CD4-positive, alpha-beta T cell treated with Interleukin-6 at 100 ng/mL for 8 hours (primary cell): Measurements from ENCODE around the gene GABRB2.

Experiments
- DNase-seq: peaks from one replicate; pipeline ENCODE4 v3.0.0-alpha.2; 2020; ENCODE audit warnings: mixed read lengths, low spot score

Gene GABRB2

DNA sequence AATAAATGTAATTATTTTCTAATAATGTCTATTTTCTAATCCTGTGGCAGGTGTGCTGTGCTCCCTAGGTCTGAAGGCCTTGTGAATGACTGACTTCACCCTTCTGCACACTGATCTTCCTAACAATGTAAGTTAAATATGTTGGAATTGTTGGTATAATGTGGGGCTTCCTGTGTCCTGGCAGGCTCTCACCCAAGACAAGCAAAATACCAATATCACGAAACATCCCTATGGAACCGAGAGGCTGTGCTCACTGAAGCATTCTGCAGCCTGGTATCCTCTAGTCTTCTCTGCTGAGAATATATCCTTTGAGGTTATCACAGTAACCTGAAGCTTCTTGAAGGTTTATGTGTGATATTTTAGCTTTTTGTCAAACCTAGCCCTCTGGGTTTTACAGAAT, 159.4 kb downstream of the GABRB2 start:
- no peak for DNase-seq

DNA sequence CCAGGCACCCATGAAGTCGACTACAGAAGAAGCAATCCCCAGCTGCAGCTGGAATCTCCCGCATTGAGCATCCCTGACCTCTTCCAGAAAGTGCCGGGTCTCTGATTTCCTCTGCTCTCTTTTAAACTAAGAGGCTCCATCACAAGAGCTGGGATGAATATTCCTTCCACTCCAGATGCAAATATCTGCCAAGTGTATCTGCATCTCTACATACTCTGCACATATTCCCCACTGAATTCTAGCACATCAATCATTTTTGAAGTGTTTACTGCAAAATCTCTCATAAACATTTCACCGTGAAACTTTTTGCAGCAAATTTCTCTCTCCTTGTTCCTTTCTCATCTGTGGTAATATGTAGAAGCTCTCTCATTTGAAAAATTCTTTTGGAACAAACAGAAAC, 161.5 kb downstream of the GABRB2 start:
- no peak for DNase-seq

DNA sequence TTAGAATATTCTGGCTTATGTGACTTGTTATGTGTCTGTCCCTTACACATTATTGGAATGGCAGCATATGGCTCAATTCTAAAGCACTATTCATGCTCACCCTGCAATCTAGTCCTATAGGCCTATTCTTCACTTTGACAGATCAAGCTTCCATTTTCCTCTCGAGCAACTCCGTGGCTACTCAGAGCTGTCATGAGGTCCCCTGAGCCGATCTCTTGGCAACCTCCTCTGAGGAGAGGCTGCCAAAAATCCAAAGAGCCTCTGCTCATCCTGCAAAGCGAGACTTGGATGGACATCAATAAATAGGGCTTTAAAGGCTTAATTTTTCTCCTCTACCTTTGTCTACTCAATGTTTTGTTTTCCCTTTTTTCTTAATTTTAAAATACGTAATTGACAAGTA, 163.8 kb downstream of the GABRB2 start:
- no peak for DNase-seq

DNA sequence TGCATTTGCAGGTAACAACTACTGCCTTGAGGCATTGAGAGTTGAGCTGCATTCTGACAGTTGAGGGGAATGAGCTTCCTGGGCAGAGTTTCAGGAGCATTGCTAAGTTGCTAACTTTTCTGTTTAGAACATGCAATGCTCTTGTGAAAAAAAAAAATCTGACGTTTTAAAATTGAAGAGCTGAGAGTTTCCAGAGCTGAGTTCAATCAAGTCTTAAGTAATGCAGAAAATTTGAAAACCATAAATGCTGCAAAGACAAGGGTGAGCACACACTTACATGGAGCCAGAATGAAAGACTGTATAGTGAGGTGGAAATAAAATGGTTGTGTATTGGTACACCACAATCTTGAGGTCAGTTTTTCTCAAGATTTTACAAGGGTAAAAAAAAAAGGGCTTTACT, 166.0 kb downstream of the GABRB2 start:
- no peak for DNase-seq

DNA sequence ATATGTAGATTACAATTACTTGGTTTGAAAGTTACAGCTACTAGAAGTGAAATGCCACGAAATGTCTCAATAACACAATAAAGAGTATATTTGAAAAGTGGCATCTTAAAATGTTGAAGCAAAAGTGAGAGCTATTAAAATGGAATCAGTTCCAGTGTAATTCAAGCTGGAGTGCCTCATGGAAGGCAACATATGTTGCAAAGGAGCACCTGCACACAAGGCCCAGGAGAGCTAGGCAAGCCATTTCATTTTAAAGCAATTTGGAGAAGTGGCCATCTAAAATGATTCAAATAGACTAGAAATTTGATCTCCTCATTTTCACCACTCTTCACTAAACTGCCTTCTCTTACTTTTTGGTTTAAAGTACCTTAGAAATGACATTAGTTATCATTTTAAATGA, 167.8 kb downstream of the GABRB2 start:
- no peak for DNase-seq

DNA sequence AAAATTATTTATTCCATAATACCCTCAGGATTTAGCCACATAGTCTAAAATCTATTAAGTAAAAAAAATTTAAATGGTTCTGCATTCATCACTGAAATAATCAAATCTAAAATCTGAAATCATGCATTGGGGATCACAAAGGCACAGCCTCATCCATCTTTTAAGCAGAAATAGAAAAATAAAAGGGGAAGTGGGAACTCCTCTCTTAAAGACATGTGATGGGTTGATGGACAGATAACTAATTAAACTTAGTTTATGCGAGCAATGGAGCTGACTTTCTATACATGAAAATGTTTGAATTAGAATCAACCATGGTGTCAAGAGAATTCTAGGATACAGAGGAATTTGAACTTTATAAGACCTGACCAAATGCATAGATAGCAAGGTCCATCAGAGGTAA, 170.5 kb downstream of the GABRB2 start:
- DNase-seq: no peak

DNA sequence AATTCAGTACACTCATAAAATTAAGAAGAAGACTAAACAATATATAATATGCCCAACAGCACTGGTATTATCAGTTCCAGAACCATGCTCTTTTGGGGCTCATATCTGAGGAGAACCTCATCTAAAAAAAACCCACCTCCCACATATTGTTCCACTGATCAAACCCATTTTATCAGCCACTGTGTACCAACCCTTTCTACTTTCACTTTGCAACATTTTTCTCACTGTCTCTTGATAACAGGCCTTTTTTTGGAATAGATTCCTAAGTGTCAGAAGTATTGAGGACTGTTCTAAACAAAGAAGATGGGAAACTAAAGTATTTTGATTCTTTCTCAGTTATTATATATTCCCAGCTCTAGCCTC, 173.2 kb downstream of the GABRB2 start:
- DNase-seq: no peak

DNA sequence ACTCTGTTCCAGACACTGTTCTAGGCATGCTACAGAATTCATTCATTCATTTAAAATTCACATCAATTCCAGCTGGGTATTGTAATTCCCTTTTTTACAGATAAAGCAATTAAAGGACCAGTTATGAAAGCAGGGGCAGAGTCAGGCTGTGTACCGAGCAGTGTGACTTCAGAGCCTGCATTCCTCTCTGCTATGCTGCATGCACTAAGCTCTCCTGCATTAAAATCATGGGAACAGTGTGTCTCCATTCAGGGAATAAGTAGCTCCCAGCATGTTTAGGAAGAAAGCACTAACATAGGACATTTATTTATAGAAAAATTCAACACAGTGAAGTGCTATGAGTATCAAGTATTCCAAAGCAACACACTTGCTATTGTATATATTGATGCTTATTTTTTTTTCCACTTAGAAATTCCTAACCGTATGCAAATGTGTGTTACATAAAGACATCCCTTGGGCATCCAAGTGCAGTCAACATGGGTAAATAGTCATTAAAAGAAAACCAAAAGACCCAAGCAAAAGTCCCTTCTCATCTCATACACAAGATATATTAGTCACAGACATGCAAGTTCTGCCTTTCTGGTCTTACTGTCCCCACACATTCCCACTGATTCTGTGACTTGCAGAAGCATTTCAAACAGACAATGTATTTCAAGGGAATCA, 173.7 kb downstream of the GABRB2 start:
- DNase-seq: no peak

DNA sequence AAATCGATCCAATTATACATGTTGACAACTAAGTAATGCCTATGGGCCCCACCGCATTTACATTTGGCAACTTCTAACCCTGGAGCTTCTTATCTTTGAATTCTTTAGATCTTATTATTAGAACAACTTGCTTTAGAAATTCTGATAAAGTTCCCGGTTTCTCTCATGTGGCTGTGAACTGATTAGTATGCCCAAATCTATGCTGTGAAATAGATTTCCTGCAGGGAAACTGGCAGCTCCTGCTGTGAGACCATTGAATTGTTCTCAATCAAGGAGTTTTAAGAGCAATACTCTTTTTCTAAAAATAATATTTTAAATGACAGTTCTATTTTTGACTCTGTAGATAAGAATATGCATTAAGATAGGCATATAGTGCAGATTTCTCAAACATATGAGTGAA, 177.5 kb downstream of the GABRB2 start:
- DNase-seq: no peak

DNA sequence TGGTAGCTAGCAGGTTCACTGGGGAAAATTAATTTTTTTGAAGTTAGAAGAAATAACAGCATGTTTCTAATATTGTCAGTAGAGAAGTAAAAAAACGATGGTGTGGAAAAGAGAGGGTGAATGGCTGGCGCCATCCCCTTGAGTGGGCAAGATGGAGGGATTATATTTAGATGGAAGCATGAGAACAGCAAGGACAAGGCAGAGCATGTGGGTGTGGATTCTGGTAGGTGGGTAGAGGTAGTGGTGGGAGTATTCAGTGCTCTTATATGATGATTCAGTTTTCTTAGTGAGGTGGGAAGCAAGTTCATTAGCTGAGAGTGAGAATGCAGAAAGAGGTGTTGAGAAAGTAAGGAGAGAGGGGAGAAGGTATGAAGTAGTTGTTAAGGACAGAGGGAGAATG, 188.1 kb downstream of the GABRB2 start:
- DNase-seq: no peak

DNA sequence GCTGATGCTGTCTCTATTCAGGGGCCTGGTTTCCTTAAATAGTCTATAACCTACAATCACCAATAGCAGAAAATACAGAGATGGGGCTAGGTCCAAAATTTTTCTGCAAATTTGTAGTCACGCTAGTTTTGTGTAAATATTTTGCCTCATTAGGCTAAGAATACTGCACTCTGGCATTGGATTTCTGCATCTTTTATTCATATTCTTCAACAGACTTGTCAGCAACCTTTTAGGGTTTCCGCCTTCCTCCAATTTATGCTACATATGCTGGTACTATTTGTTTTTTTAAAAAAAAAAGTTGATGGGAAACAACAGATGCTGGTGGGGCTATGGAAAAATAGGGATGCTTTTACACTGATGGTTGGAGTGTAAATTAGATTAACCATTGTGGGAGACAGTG, 202.3 kb downstream of the GABRB2 start:
- no peak for DNase-seq

DNA sequence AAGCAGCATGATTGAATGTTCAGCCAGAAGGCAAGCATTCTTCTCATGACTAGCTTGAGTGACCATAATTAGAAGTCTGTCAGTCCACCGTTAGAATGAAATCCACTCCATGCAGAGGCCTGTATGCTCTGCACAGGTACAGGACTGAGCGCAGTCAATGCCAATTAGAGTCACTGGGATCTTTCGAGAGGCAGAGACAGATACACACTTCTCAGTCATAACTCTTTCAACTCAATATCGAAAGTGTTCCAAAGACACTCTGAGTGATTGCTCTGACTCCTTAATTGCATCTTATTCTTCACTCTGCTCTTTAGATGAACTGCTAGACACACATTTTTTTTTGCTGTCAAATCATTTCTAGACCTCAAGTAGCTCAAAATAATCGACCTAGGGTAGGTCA, 203.6 kb downstream of the GABRB2 start:
- DNase-seq: no peak

DNA sequence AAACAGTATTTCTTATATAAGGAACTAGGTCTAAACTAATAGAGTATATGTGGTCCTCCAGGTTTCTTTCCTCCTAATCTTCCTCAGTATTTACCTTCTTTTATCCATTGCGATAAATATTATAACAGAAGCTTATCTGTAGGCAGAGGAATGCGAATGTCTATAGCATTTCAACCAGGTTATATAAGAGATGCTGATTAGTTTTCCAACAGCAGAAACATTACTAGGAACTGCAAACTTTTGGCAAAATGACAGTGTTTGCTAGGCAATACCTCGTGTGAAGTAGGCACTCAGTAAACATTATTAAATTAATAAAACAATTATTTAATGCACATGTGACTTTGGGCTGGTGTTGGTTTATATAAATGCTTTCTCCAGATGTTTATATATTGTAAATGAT, 206.5 kb downstream of the GABRB2 start:
- no peak for DNase-seq

DNA sequence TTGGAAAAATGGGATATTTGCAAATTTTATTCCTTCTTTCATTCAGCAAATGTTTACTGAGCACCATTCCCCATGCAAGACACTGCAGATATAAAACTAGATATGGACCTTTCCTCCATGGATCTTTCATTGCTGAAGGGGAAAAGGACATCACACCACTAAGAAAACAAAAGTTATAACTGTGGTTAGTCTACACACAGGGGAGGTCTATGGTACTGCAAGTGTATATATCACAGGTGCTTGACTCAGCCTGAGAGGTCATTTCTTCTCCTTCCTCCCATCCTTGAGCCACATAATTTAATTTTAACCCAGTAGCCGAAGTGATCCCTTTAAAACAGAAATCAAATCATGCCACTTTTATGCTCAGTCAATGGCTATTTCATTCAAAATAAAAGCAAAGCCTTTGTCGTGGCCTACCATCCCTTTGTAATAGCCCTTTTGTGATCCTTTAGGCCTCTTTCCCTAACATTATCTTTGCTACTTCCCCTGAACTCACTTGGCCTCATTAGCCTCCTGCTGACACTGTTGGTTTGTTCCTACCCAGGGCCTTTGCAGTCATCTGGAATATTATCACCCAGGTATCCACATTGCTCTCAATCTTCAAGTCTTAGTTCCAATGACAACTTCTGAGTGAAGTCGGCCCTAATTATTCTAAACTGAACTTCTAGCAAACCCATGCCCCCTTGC, 213.2 kb downstream of the GABRB2 start:
- DNase-seq: no peak

DNA sequence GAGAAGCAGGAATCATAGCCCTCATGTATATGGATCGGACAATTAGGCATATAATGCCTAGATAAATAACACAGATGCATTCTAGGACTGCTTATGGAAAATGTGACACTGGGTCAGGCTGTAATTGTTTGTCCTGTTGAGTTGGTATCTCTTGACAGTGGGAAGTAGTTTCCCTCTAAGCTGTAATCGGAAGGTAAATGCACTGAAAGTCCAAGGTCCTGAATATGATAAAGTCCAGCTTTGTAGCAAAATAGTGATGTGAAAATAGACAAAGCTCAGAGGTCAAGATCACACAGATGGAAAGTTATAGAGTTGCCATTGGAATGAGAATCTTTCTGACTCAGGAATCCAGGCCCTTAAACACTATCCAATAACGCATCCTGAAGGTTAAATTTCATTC, 214.2 kb downstream of the GABRB2 start:
- no peak for DNase-seq

DNA sequence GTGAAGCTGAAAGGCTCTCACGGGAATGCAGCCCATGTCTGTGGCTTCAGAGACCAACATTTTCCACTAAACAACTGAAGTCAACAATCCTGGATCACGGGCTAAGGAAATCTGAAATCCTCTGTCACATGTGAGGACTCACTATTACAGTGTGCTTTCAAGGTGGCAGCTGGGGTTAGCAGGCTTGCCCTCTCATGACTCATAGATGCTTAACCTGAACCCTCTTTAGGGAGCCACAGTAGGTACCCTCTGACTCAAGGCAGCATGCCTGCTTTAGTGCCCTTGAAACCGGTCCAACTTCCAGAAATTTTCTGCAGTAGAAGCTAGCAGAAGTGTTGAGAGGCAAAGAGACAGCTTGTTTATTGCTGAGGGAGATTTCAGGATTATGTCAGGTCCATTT, 232.5 kb downstream of the GABRB2 start:
- no peak for DNase-seq

DNA sequence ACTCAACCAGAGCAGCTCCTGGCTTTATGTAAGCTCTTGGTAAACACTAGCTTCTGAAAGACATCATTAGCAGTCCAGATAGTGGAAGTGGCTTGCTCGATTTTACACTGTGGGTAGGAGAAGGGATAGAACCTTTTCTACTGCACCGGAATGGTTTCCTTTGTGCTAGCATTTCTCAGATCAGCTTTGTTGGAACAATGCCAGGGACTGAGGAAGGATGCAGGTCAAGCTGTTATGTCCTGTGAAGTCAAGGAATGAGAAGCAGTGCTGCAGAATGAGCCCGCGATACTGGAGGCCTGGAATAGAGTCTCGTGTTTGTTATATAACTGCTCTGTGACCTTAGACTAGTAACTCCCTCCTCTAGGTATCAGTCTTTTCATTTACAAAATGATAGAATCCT, 233.6 kb downstream of the GABRB2 start:
- no peak for DNase-seq

DNA sequence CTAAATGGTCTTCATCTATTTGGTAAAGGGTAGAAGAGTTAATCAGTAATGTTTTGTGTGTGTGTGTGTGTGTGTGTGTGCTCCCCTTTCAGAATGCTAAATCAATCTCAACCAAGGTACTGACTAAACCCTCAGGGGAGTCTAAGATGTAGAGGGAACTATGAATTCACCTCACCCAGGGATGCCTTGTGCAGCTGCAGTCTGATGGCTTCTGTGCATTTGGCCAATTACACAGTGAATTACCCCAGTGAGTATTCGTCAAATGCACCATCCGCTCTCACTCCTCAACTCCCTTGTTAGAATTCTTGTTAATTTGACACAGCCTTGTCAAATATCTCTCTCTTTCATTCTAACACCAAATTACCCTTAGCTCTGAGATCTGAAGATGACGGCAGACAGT, 234.6 kb downstream of the GABRB2 start:
- no peak for DNase-seq

DNA sequence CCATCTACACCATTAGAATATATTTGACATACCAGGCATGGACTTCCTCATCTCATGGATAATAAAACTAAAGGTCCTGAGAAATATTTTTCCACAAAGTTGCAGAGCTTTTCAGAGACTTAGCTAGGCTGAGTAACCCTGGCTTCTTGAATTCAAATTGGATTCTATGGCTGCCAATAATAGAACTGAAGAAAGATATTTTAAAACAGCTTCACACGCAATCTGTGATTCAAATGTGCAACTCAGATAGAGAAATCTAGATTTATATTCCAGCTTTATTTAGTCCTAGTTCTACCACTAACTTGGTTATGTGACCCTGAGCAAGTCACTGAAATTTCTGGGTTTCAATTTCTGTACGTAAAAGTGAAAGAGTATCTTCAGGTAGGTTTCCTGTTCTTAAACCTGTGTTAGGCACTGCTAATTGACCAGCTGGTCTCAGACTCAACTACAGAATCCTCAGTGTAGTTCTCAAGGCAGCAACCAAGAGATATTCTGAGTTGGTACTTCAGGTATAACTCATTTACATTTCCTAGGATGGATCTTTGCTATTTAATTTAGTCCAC, 235.3 kb downstream of the GABRB2 start:
- no peak for DNase-seq

DNA sequence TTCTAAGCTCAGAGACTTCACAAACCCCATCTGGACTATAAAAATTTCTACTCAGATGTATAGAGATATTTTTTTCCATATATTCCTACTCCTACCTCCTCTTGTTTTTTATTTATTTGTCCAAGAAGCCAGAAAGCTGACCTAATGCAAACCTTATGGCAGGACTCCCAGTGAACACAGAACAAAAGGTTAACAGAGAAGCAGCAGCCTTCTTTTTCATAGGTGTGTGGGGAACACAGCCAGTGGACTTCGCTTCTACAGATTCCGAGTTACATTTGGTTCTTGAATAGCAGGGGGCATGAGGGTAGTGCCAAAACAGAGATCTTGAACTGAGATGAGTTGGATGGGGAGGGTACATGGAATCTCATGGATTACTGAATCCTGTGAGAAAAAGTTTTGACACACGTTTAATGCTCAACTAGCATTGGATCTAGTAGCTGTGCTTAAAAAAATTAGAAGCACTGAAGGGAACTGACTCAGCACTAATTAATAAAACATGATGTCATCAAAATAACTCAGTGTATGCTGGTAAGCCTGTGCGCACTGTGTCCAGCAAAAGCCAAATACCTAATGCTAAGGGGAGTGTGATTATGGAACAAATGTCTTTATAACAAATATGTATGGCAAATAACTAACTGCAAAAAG, 240.1 kb downstream of the GABRB2 start:
- DNase-seq: no peak

DNA sequence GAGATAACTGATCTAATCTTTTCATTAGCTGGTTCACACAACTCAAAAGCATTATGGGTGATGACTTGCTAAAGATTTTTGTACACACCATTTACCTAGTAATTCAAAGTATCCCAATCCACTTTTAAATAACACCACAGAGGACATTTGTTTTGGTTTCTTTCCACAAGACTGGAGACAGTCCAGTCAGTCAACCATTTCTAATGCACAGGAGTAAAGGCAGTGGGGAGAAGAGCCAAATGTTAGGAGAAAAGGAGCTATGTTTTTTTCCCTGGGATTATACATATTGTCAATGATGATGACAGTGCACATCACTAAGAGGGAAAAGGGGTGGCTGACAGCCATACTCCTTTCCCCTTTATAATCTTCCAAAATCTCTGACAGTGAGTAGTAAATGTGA, 240.9 kb downstream of the GABRB2 start:
- DNase-seq: no peak

DNA sequence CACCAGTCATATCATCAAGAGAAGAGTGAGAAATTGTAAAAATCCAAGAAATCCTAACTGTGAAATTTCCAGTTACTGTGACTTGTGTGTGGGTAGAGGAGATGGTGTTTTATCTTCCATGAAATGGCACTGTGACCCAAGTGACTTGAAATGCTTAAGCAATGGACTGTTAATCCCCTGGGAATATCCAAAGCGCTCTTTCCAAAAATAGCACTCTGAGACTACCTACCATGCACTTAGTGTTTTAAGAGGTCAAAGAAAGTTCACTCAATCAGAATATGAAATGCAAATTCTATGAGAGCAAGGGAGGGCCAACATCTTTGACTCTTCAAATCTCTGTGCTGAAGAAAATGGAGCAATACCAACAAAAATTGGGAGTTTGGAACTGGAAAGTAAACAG, 244.0 kb downstream of the GABRB2 start:
- DNase-seq: no peak

DNA sequence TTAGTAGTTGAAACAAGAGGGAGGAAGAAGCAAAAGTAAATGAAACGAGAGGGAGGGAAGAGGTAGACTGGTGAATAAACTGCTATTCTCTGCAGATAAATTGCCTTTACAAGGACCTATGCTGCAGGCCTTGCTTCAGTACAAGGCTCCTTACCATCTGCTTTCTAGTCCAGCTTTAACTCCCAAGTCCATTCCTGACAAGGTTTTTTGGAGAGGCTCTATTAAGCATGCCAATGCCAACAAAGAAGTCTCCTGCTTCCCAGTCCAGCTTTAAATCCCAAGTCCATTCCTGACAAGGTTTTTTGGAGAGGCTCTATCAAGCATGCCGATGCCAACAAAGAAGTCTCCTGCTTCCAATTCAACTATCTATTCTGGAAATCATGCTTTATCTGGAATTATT, 244.9 kb downstream of the GABRB2 start:
- DNase-seq: no peak

DNA sequence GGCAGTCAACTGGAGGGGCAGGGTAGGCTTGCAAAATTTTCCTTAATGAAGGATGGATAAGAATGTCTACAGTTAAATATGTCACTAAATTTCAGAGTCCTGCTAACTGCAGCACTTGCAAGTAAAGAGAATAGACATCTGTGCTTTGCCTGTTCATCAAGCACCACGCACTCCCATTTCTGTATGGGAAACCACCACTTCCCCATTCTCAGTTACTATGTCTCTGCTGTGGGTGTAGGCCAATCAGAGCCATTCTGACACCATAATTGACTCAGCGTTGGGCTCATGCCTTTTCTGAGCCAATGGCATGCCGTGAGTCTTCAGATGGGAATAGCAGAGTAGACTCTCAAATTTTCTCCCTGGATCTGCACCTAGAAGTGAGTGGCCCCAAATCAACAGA, 247.5 kb downstream of the GABRB2 start:
- DNase-seq: no peak
